MCF 10A (cell line): ENCODE data around the gene AATK. TPM values are rescaled to one million over a fixed set of nuclear protein-coding genes. Genes with fewer than 3 reads are reported as not detected.

Source experiments
- BruUV-seq: library from RNA; stranded (reverse); fragments of 400-500 nt; replicated peaks from 2 replicates; lab custom pipeline; 2021; lab: Mats Ljungman, UMichigan
- CTCF ChIA-PET: fragments of 300-600 bp; sonication (Branson Sonifier 250); formaldehyde crosslinking; extraction: SDS; loops from one replicate; lab custom pipeline; 2021; ENCODE audit warnings: antibody characterized with exemption, inconsistent platforms; lab: Yijun Ruan, JAX
- POLR2A ChIA-PET: fragments of 300-600, 350-650 bp; sonication (Branson Sonifier 250); formaldehyde crosslinking; extraction: SDS; loops from one replicate; lab custom pipeline; 2020; ENCODE audit warnings: antibody characterized with exemption, inconsistent platforms; lab: Yijun Ruan, JAX
- DNase-seq: peaks from one replicate; pipeline ENCODE4 v3.0.0-alpha.2; 2018; ENCODE audit not compliant: unreplicated experiment
- H3K27ac Mint-ChIP-seq: one replicate; pipeline ENCODE4 v1.8.0; 2022; ENCODE audit warnings: mild to moderate bottlenecking, low read depth, mixed read lengths; ENCODE audit not compliant: unreplicated experiment
- H3K27me3 Mint-ChIP-seq: one replicate; pipeline ENCODE4 v1.8.0; 2022; ENCODE audit warnings: mixed read lengths; ENCODE audit not compliant: insufficient read depth, unreplicated experiment
- H3K36me3 Mint-ChIP-seq: one replicate; pipeline ENCODE4 v1.8.0; 2022; ENCODE audit warnings: mild to moderate bottlenecking, moderate library complexity, mixed read lengths; ENCODE audit not compliant: insufficient read depth, unreplicated experiment
- H3K4me1 Mint-ChIP-seq: one replicate; pipeline ENCODE4 v1.8.0; 2022; ENCODE audit warnings: mixed read lengths; ENCODE audit not compliant: insufficient read depth, unreplicated experiment
- H3K4me3 Mint-ChIP-seq: one replicate; pipeline ENCODE4 v1.8.0; 2022; ENCODE audit warnings: mild to moderate bottlenecking, moderate library complexity, mixed read lengths; ENCODE audit not compliant: unreplicated experiment
- H3K9me3 Mint-ChIP-seq: one replicate; pipeline ENCODE4 v1.8.0; 2022; ENCODE audit warnings: mixed read lengths; ENCODE audit not compliant: unreplicated experiment
- CTCF ChIP-seq: fragments of 200-600 bp; IDR thresholded peaks from one replicate; pipeline ENCODE4 v1.8.0; 2022; ENCODE audit warnings: antibody characterized with exemption, mild to moderate bottlenecking; ENCODE audit not compliant: unreplicated experiment
- intact Hi-C: fragments of 100-400 bp; cut with micrococcal nuclease; formaldehyde crosslinking; loops from 2 replicates; pipeline ENCODE4 v1.14.1; 2022
- total RNA-seq: library from RNA; stranded (reverse); gene quantifications from 2 replicates; pipeline ENCODE4 v1.2.3, GENCODE V29; 2022

The AATK gene
- total RNA-seq, 1 experiment from 2014 or later: 1.4 TPM

GRCh38 chr17:81113158-81113724 is 52.8 kb downstream of the AATK start:
- ChIA-PET POLR2A (no interaction called here), CTCF (interaction anchor here (0.6 to 1.3 kb wide), 4 partner anchors 11 to 567 kb away, joined by 3 to 5 read pairs (median 3); no protein-coding TSS in a partner anchor)
- Mint-ChIP-seq H3K27ac (no peak overlapping the region), H3K36me3 (peaks cover 47% of the 10 kb centered on the region), H3K9me3 (no peaks in the 10 kb centered on the region), H3K27me3 (no peaks in the 10 kb centered on the region), H3K4me3 (no peak overlapping the region), H3K4me1 (peaks cover 7% of the 10 kb centered on the region)
- no peak for TF ChIP-seq CTCF
- BruUV-seq: no TSS peak
- intact Hi-C loops: no loop called here
- DNase-seq: no peak

GRCh38 chr17:81112450-81112849 is 53.6 kb downstream of the AATK start:
- Mint-ChIP-seq H3K27ac (no peak overlapping the region), H3K4me1 (peaks cover 6% of the 10 kb centered on the region), H3K36me3 (peaks cover 45% of the 10 kb centered on the region), H3K4me3 (no peak overlapping the region), H3K9me3 (no peaks in the 10 kb centered on the region), H3K27me3 (no peaks in the 10 kb centered on the region)
- ChIA-PET POLR2A (interaction anchor here (0.6 kb wide), 1 partner anchor 375 kb away, joined by 3 read pairs; no protein-coding TSS in a partner anchor), CTCF (interaction anchor here (1.3 kb wide), 1 partner anchor 10 kb away, joined by 5 read pairs; no protein-coding TSS in a partner anchor)
- intact Hi-C loops: no loop called here
- TF ChIP-seq CTCF: no peak
- DNase-seq: no peak
- no TSS peak for BruUV-seq

GRCh38 chr17:81111066-81111465 is 55.0 kb downstream of the AATK start:
- no peak overlapping the region for H3K4me3 Mint-ChIP-seq
- BruUV-seq: no TSS peak
- intact Hi-C loops: no loop called here
- CTCF ChIA-PET: interaction anchor here (0.8 kb wide), 1 partner anchor 13 kb away, joined by 3 read pairs; no protein-coding TSS in a partner anchor
- no peaks in the 10 kb centered on the region for H3K9me3 Mint-ChIP-seq
- POLR2A ChIA-PET: no interaction called here
- no peaks in the 10 kb centered on the region for H3K27me3 Mint-ChIP-seq
- no peak for TF ChIP-seq CTCF
- peaks cover 6% of the 10 kb centered on the region for H3K4me1 Mint-ChIP-seq
- no peak overlapping the region for H3K27ac Mint-ChIP-seq
- DNase-seq: no peak
- peaks cover 44% of the 10 kb centered on the region for H3K36me3 Mint-ChIP-seq

GRCh38 chr17:81110488-81111040 is 55.5 kb downstream of the AATK start:
- ChIA-PET CTCF (interaction anchor here (0.8 kb wide), 1 partner anchor 13 kb away, joined by 3 read pairs; no protein-coding TSS in a partner anchor), POLR2A (no interaction called here)
- H3K36me3 Mint-ChIP-seq: peaks cover 49% of the 10 kb centered on the region
- no peak overlapping the region for H3K4me3 Mint-ChIP-seq
- intact Hi-C loops: no loop called here
- BruUV-seq: no TSS peak
- TF ChIP-seq CTCF: no peak
- no peak for DNase-seq
- H3K27me3 Mint-ChIP-seq: no peaks in the 10 kb centered on the region
- H3K9me3 Mint-ChIP-seq: no peaks in the 10 kb centered on the region
- peaks cover 6% of the 10 kb centered on the region for H3K4me1 Mint-ChIP-seq
- no peak overlapping the region for H3K27ac Mint-ChIP-seq
